Thoracic aorta (tissue), 2 donors: Measurements from ENCODE around the gene MKRN3. TPM values are rescaled to one million over a fixed set of nuclear protein-coding genes. Genes with fewer than 3 reads are reported as not detected.

Source experiments
- ATAC-seq: fragments of 150-250 bp; one replicate; pipeline ENCODE4 v1.8.0; 2017; ENCODE audit warnings: low read depth; ENCODE audit not compliant: insufficient number of reproducible peaks, low FRiP score
- DNase-seq: peaks from one replicate; pipeline ENCODE4 v3.0.0-alpha.2; 2020; ENCODE audit warnings: low spot score
- H3K27ac ChIP-seq, 2 donors: fragments of 200-600 bp; sonication (generic); 1 replicate in 1 of 2; 2 replicates in 1 of 2; pipeline ENCODE4 v1.5.1; 2016; ENCODE audit warnings: mild to moderate bottlenecking in 2 of 2, moderate library complexity in 2 of 2
- H3K27me3 ChIP-seq: fragments of 200-600 bp; sonication (generic); replicated peaks from 2 replicates; pipeline ENCODE4 v1.6.0; 2016; ENCODE audit warnings: mild to moderate bottlenecking; ENCODE audit not compliant: insufficient read depth
- H3K36me3 ChIP-seq: fragments of 200-600 bp; sonication (generic); one replicate; pipeline ENCODE4 v1.5.1; 2016
- H3K4me1 ChIP-seq, 2 donors: fragments of 200-600 bp; sonication (generic); 1 replicate in 1 of 2; 2 replicates in 1 of 2; pipeline versions ENCODE4 v1.5.1 to v1.6.0; 2016; ENCODE audit warnings: low read depth in 2 of 2, mild to moderate bottlenecking in 1 of 2; ENCODE audit not compliant: control insufficient read depth in 1 of 2
- H3K4me3 ChIP-seq: fragments of 200-600 bp; sonication (generic); 2 replicates; pipeline ENCODE4 v1.5.1; 2016; ENCODE audit warnings: mild to moderate bottlenecking
- H3K9me3 ChIP-seq: fragments of 200-600 bp; sonication (generic); 2 replicates; pipeline ENCODE4 v1.5.1; 2016
- total RNA-seq, 2 donors: library from RNA; depleted of rRNA; stranded (reverse); fragments of >200 nt; gene quantifications; one replicate each; pipeline versions ENCODE4 v1.1.0 to v1.2.3, GENCODE V29; 2016
- TF ChIP-seq, protein P1 (sequence below): fragments of 200-600 bp; sonication (generic); IDR thresholded peaks from one replicate; pipeline ENCODE4 v1.5.1; 2019; ENCODE audit warnings: antibody characterized with exemption

Gene MKRN3
- total RNA-seq, 2 donors from 2014 or later, result 5.0 to 6.8 TPM

DNA sequence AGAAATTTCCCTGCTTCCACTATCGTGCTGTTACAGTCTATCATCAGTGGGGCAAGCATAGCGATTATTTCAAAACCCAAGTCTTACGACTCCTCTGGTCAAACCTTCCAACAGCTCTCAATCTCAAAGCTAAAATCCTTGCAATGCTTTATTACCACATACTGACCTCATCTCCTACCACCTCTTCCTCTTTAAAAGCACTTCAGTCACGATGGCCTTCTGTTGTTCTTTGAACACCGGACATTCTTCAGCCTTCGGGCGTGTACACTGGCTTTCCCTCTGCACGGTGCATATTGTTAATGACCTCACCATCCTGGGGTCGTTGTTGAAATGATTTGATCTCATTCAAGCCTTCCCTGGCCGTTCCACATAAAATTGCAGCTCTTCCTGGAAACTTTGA, 51.1 kb downstream of the MKRN3 start:
- no peak for DNase-seq
- ATAC-seq, result no peak

More for the DNA sequence above, 51.1 kb downstream of the MKRN3 start:
- Histone ChIP-seq H3K27ac (no peak overlapping the region), H3K27me3 (no peaks in the 10 kb centered on the region), H3K9me3 (no peaks in the 10 kb centered on the region), H3K4me3 (no peak overlapping the region), H3K4me1 (no peaks in the 10 kb centered on the region), H3K36me3 (no peaks in the 10 kb centered on the region)
- TF ChIP-seq, protein P1, sequence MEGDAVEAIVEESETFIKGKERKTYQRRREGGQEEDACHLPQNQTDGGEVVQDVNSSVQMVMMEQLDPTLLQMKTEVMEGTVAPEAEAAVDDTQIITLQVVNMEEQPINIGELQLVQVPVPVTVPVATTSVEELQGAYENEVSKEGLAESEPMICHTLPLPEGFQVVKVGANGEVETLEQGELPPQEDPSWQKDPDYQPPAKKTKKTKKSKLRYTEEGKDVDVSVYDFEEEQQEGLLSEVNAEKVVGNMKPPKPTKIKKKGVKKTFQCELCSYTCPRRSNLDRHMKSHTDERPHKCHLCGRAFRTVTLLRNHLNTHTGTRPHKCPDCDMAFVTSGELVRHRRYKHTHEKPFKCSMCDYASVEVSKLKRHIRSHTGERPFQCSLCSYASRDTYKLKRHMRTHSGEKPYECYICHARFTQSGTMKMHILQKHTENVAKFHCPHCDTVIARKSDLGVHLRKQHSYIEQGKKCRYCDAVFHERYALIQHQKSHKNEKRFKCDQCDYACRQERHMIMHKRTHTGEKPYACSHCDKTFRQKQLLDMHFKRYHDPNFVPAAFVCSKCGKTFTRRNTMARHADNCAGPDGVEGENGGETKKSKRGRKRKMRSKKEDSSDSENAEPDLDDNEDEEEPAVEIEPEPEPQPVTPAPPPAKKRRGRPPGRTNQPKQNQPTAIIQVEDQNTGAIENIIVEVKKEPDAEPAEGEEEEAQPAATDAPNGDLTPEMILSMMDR, result no peak

Other genes starting within 250 kb of the MKRN3 start
- not detected for gene GOLGA6L26, start 231.5 kb upstream of the MKRN3 start, total RNA-seq
- gene GOLGA8S, start 210.9 kb upstream of the MKRN3 start, total RNA-seq, result under 1 TPM; 0.14 to 0.42 TPM
- gene GOLGA6L2, start 118.4 kb upstream of the MKRN3 start, total RNA-seq, result not detected
- gene MAGEL2, start 82.2 kb downstream of the MKRN3 start, total RNA-seq, result under 1 TPM in 1 of 2 donors, not detected in 1; 0.56 TPM
- gene NDN, start 121.6 kb downstream of the MKRN3 start, total RNA-seq, result 10 to 100 TPM; 30.6 to 80.0 TPM